HCT116 (cell line): Measurements from ENCODE around the gene SH3PXD2A. TPM values are rescaled to one million over a fixed set of nuclear protein-coding genes. Genes with fewer than 3 reads are reported as not detected.

Experiments
- ATAC-seq: fragments of 200-7000 bp; cut with Tn5 transposase; 2 replicates; pipeline ENCODE4 v1.9.1; 2020; ENCODE audit warnings: mild to moderate bottlenecking, moderate library complexity
- BruUV-seq: library from RNA; stranded (reverse); fragments of 400-500 nt; replicated peaks from 2 replicates; lab custom pipeline; 2021; lab: Mats Ljungman, UMichigan
- CTCF ChIA-PET: fragments of 300-600 bp; sonication (Branson Sonifier 250); formaldehyde crosslinking; loops from one replicate; lab custom pipeline; 2021; ENCODE audit warnings: antibody characterized with exemption; lab: Charles Lee
- POLR2A ChIA-PET: fragments of 300-600, 350-600 bp; sonication (Branson Sonifier 250); formaldehyde crosslinking; loops from one replicate; lab custom pipeline; 2021; ENCODE audit warnings: antibody characterized with exemption; lab: Charles Lee
- RAD21 ChIA-PET, 2 experiments: fragments of 300-600 bp; sonication (Branson Sonifier 250); formaldehyde crosslinking; loops; one replicate each; lab custom pipeline; 2023; ENCODE audit warnings: low total read pairs in 2 of 2; ENCODE audit not compliant: uncharacterized antibody in 2 of 2, unreplicated experiment in 2 of 2, low non-redundant PET in 1 of 2; lab: Charles Lee
- DNase-seq: peaks from one replicate; pipeline ENCODE4 v3.0.0-alpha.2; 2010; ENCODE audit warnings: low read depth, low spot score
- H2AFZ ChIP-seq: fragments of 200-600 bp; shearing (Covaris generic), sonication (generic); 2 replicates; pipeline ENCODE4 v1.6.1; 2017; ENCODE audit warnings: low read depth, mixed run types, mixed read lengths, antibody characterized with exemption, low read length; ENCODE audit not compliant: poor library complexity, severe bottlenecking
- H3K27ac ChIP-seq: 2 replicates; pipeline ENCODE4 v1.5.1; 2012; ENCODE audit warnings: low read depth, low read length
- H3K27me3 ChIP-seq: fragments of 200-600 bp; sonication (generic); 2 replicates; pipeline ENCODE4 v1.6.1; 2016; ENCODE audit warnings: mixed run types, low read length, mixed read lengths; ENCODE audit not compliant: insufficient read depth
- H3K36me3 ChIP-seq, 2 experiments: fragments of 200-500 bp in 1 of 2; fragments of 200-600 bp in 1 of 2; sonication (Bioruptor generic) in 1 of 2; sonication (generic) in 1 of 2; 2 replicates each; pipeline versions ENCODE4 v1.5.1 to v1.6.1; 2014 to 2016; ENCODE audit warnings: low read length in 2 of 2, inconsistent platforms in 1 of 2, mixed read lengths in 1 of 2, mixed run types in 1 of 2; ENCODE audit not compliant: insufficient read depth in 2 of 2, control insufficient read depth in 1 of 2
- H3K4me1 ChIP-seq, 2 experiments: fragments of 200-600 bp in 1 of 2; sonication (generic) in 1 of 2; 2 replicates each; pipeline versions ENCODE4 v1.5.1 to v1.6.1; 2012 to 2017; ENCODE audit warnings: low read length in 2 of 2, inconsistent platforms in 1 of 2, mild to moderate bottlenecking in 1 of 2, mixed read lengths in 1 of 2, mixed run types in 1 of 2, moderate library complexity in 1 of 2; ENCODE audit not compliant: insufficient read depth in 2 of 2, control insufficient read depth in 1 of 2
- H3K4me2 ChIP-seq: fragments of 200-600 bp; sonication (generic); 2 replicates; pipeline ENCODE4 v1.6.1; 2017; ENCODE audit warnings: mixed run types, low read length, mixed read lengths
- H3K4me3 ChIP-seq, 2 experiments: fragments of 200-600 bp in 1 of 2; sonication (generic) in 1 of 2; replicated peaks in 1 of 2; 2 replicates each; pipeline ENCODE4 v1.5.1; 2011 to 2016; ENCODE audit warnings: low read length in 2 of 2, control low read depth in 1 of 2, low read depth in 1 of 2, mild to moderate bottlenecking in 1 of 2, mixed read lengths in 1 of 2, mixed run types in 1 of 2
- H3K79me2 ChIP-seq: fragments of 200-600 bp; sonication (generic); 2 replicates; pipeline ENCODE4 v1.6.1; 2017; ENCODE audit warnings: mild to moderate bottlenecking, mixed run types, low read length, moderate library complexity, mixed read lengths; ENCODE audit not compliant: insufficient read depth
- H3K9ac ChIP-seq: fragments of 200-600 bp; sonication (generic); 2 replicates; pipeline ENCODE4 v1.6.1; 2016; ENCODE audit warnings: low read length, mixed read lengths
- H3K9me2 ChIP-seq: fragments of 200-600 bp; sonication (generic), shearing (Covaris generic); 2 replicates; pipeline ENCODE4 v1.6.1; 2017; ENCODE audit warnings: mixed run types, mild to moderate bottlenecking, moderate library complexity; ENCODE audit not compliant: insufficient read depth
- H3K9me3 ChIP-seq, 2 experiments: fragments of 200-500 bp in 1 of 2; fragments of 200-600 bp in 1 of 2; sonication (Bioruptor generic) in 1 of 2; sonication (generic) in 1 of 2; 2 replicates each; pipeline ENCODE4 v1.6.1; 2014 to 2017; ENCODE audit warnings: low read length in 2 of 2, mixed read lengths in 2 of 2, inconsistent platforms in 1 of 2, low read depth in 1 of 2, mild to moderate bottlenecking in 1 of 2, mixed run types in 1 of 2, moderate library complexity in 1 of 2; ENCODE audit not compliant: control insufficient read depth in 1 of 2, insufficient read depth in 1 of 2
- H4K20me1 ChIP-seq: fragments of 200-600 bp; sonication (generic), shearing (Covaris generic); 2 replicates; pipeline ENCODE4 v1.6.1; 2017; ENCODE audit warnings: mixed run types, mild to moderate bottlenecking, moderate library complexity; ENCODE audit not compliant: insufficient read depth
- CBX3 ChIP-seq: IDR thresholded peaks from 2 replicates; pipeline ENCODE4 v1.6.1; 2012; ENCODE audit warnings: low read depth
- CEBPB ChIP-seq: IDR thresholded peaks from 2 replicates; pipeline ENCODE4 v1.6.1; 2012; ENCODE audit warnings: low read depth
- CTCF ChIP-seq, 3 experiments: fragments of 200-600 bp in 1 of 3; sonication (generic) in 1 of 3; IDR thresholded peaks in 2 of 3; conservative IDR thresholded peaks in 1 of 3; 2 replicates each; pipeline ENCODE4 v1.5.1; 2012 to 2017; ENCODE audit warnings: low read depth in 2 of 3, low read length in 2 of 3, antibody characterized with exemption in 1 of 3, borderline replicate concordance in 1 of 3, control low read depth in 1 of 3, mild to moderate bottlenecking in 1 of 3, mixed read lengths in 1 of 3, mixed run types in 1 of 3, moderate library complexity in 1 of 3; ENCODE audit not compliant: insufficient read depth in 1 of 3
- ELF1 ChIP-seq: IDR thresholded peaks from 2 replicates; pipeline ENCODE4 v1.6.1; 2012; ENCODE audit warnings: low read depth, borderline replicate concordance
- EZH2 ChIP-seq: fragments of 200-600 bp; sonication (generic); IDR thresholded peaks from 2 replicates; pipeline ENCODE4 v1.6.1; 2017; ENCODE audit warnings: antibody characterized with exemption, mixed run types
- EZH2phosphoT487 ChIP-seq: fragments of 200-600 bp; IDR thresholded peaks from 2 replicates; pipeline ENCODE4 v1.6.1; 2018; ENCODE audit warnings: antibody characterized with exemption, borderline replicate concordance
- FOSL1 ChIP-seq: IDR thresholded peaks from 2 replicates; pipeline ENCODE4 v1.6.1; 2012; ENCODE audit warnings: low read depth
- JUND ChIP-seq: IDR thresholded peaks from 2 replicates; pipeline ENCODE4 v1.6.1; 2012
- POLR2AphosphoS5 ChIP-seq: IDR thresholded peaks from 2 replicates; pipeline ENCODE4 v1.6.1; 2011; ENCODE audit warnings: mild to moderate bottlenecking, low read depth, low read length, moderate library complexity
- SIN3A ChIP-seq: IDR thresholded peaks from 2 replicates; pipeline ENCODE4 v1.6.1; 2012; ENCODE audit warnings: low read depth
- SRF ChIP-seq: IDR thresholded peaks from 2 replicates; pipeline ENCODE4 v1.6.1; 2012; ENCODE audit warnings: low read depth
- TCF7L2 ChIP-seq: IDR thresholded peaks from 2 replicates; pipeline ENCODE4 v1.7.0; 2011; ENCODE audit warnings: borderline replicate concordance, inconsistent platforms; ENCODE audit not compliant: insufficient read depth, insufficient read length; ENCODE audit errors: extremely low read depth
- YY1 ChIP-seq: IDR thresholded peaks from 2 replicates; pipeline ENCODE4 v1.6.1; 2011; ENCODE audit warnings: low read length, low read depth, moderate library complexity, mild to moderate bottlenecking; ENCODE audit not compliant: insufficient replicate concordance; ENCODE audit errors: extremely low read depth
- ZFX ChIP-seq: fragments of 450-650 bp; IDR thresholded peaks from 2 replicates; pipeline ENCODE4 v1.6.1; 2017
- ZNF274 ChIP-seq: fragments of 200-500 bp; sonication (Bioruptor generic); IDR thresholded peaks from 2 replicates; pipeline ENCODE4 v1.6.1; 2014; ENCODE audit warnings: mild to moderate bottlenecking, low read depth, low read length, inconsistent platforms
- intact Hi-C: fragments of 100-400 bp; cut with micrococcal nuclease; formaldehyde crosslinking; loops from 2 replicates; pipeline ENCODE4 v1.10.0; 2022
- total RNA-seq: library from RNA; stranded (reverse); gene quantifications from one replicate; pipeline ENCODE4 v1.2.1, GENCODE V29; 2021; ENCODE audit not compliant: unreplicated experiment
- TF ChIP-seq, protein P1 (sequence below): IDR thresholded peaks from 2 replicates; pipeline ENCODE4 v1.6.1; 2012
- TF ChIP-seq, protein P2 (sequence below): IDR thresholded peaks from 2 replicates; pipeline ENCODE4 v1.6.1; 2011; ENCODE audit warnings: mild to moderate bottlenecking, low read length, moderate library complexity; ENCODE audit not compliant: insufficient replicate concordance; ENCODE audit errors: extremely low read depth

Gene SH3PXD2A
- total RNA-seq, 1 experiment from 2014 or later = 8.7 TPM

DNA sequence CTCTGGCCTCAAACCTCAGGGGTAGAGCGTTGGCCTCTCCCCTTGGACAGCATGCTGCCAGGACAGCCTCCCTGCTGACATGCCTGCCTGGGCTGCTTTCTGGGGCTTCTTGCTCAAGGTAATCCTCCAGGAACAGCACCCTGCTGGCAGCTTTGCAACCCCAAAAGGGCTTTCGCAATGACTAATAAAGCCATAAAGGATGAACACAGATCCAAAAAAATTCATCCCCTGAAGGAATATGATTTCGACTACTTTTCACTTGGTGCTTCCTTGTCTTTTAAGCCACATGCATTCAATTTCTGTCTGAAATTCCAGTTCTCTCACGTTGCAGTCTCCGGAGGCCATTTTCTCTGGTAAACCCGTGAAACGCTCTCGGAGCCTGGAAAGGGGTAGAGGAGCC lies 15.1 kb upstream of the SH3PXD2A start:
- ChIA-PET CTCF (no interaction called here), RAD21 (no interaction called here), POLR2A (no interaction called here)
- H3K4me2 ChIP-seq = peak overlapping the region; percentile 26
- no peak for DNase-seq
- no peaks in the 10 kb centered on the region for H3K9me2 ChIP-seq
- H3K9ac ChIP-seq = no peak overlapping the region
- no peak overlapping the region for H3K4me3 ChIP-seq
- peak; percentile 46 for ATAC-seq
- H3K27me3 ChIP-seq = no peaks in the 10 kb centered on the region
- H2AFZ ChIP-seq = no peak overlapping the region
- BruUV-seq = no TSS peak
- TF ChIP-seq CEBPB (peak; percentile 82), CTCF (IDR thresholded peaks at IDR 0.05 in 2 of 3, conservative IDR thresholded peaks at IDR 0.05 in 1 of 3; ENCODE audit: borderline replicate concordance in 1 of 3, insufficient read depth in 1 of 3, low read depth in 2 of 3, low read length in 2 of 3) (peak in 1 of 3 experiments; percentile 10; a peak in 1 of 6 replicates), JUND (no peak)
- TF ChIP-seq, protein P1, sequence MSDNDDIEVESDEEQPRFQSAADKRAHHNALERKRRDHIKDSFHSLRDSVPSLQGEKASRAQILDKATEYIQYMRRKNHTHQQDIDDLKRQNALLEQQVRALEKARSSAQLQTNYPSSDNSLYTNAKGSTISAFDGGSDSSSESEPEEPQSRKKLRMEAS = 0 out of 2 replicates have a peak, but pooled peaks have one; percentile 19
- peaks cover 4 to 8% of the 10 kb centered on the region in 2 experiments; a peak in 2 of 4 replicates for H3K9me3 ChIP-seq
- H3K4me1 ChIP-seq = peaks cover 12 to 25% of the 10 kb centered on the region in 2 experiments
- no peak overlapping the region for H3K27ac ChIP-seq
- no peaks in the 10 kb centered on the region for H4K20me1 ChIP-seq
- H3K79me2 ChIP-seq = no peaks in the 10 kb centered on the region
- H3K36me3 ChIP-seq = no peaks in the 10 kb centered on the region
- intact Hi-C loops = no loop called here

DNA sequence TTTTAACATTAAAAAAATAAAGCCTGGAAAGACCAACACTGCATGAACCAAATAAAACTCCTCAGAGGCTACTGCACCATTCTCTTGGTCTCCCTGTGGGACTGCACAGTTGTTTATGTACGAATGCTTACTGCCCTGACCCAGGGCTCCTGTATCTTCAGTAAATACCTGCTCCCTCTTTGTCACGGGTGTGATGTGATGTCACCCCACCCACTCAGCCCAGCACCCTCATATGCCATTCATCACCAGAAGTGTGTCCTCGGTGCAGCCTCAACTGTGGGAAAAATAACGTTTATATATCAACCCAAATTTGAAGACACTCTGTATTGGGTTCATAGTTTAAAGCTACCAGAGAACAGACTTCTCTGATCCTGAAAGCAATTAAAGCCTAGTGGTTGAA lies 14.0 kb upstream of the SH3PXD2A start:
- CTCF ChIA-PET = interaction anchor here (1.2 kb wide), 1 partner anchor 19 kb away, joined by 3 read pairs; no protein-coding TSS in a partner anchor
- H4K20me1 ChIP-seq = no peaks in the 10 kb centered on the region
- peaks cover 8 to 11% of the 10 kb centered on the region in 2 experiments; a peak in 3 of 4 replicates for H3K9me3 ChIP-seq
- H2AFZ ChIP-seq = no peak overlapping the region
- no peak overlapping the region for H3K4me2 ChIP-seq
- H3K9me2 ChIP-seq = no peaks in the 10 kb centered on the region
- no peak overlapping the region for H3K27ac ChIP-seq
- BruUV-seq = no TSS peak
- intact Hi-C loops = no loop called here
- ATAC-seq = no peak
- no peak for DNase-seq
- RAD21 ChIA-PET = no interaction called here
- H3K36me3 ChIP-seq = no peaks in the 10 kb centered on the region
- no peak overlapping the region for H3K4me3 ChIP-seq
- peaks cover 12 to 25% of the 10 kb centered on the region in 2 experiments for H3K4me1 ChIP-seq
- no peak overlapping the region for H3K9ac ChIP-seq
- H3K79me2 ChIP-seq = no peaks in the 10 kb centered on the region
- POLR2A ChIA-PET = no interaction called here
- no peaks in the 10 kb centered on the region for H3K27me3 ChIP-seq
- TF ChIP-seq EZH2phosphoT487 = no peak
- TF ChIP-seq ZFX = no peak
- TF ChIP-seq EZH2 = no peak
- TF ChIP-seq ZNF274 = no peak
- TF ChIP-seq FOSL1 = no peak
- TF ChIP-seq POLR2AphosphoS5 = no peak
- TF ChIP-seq TCF7L2 = no peak
- TF ChIP-seq CBX3 = no peak
- no peak for TF ChIP-seq ELF1
- TF ChIP-seq JUND = no peak
- no peak for TF ChIP-seq YY1
- TF ChIP-seq SRF = no peak
- TF ChIP-seq, protein P2, sequence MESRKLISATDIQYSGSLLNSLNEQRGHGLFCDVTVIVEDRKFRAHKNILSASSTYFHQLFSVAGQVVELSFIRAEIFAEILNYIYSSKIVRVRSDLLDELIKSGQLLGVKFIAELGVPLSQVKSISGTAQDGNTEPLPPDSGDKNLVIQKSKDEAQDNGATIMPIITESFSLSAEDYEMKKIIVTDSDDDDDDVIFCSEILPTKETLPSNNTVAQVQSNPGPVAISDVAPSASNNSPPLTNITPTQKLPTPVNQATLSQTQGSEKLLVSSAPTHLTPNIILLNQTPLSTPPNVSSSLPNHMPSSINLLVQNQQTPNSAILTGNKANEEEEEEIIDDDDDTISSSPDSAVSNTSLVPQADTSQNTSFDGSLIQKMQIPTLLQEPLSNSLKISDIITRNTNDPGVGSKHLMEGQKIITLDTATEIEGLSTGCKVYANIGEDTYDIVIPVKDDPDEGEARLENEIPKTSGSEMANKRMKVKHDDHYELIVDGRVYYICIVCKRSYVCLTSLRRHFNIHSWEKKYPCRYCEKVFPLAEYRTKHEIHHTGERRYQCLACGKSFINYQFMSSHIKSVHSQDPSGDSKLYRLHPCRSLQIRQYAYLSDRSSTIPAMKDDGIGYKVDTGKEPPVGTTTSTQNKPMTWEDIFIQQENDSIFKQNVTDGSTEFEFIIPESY = no peak
- TF ChIP-seq, protein P1 = no peak
- no peak for TF ChIP-seq SIN3A
